Activated T-cell treated with anti-CD3 and anti-CD28 coated beads for 48 hours (primary cell): Measurements from ENCODE around the gene ZNF674.
A peak's percentile ranks its signal among the peaks of the same experiment; 100 is the strongest.

Source experiments
- DNase-seq: peaks from one replicate; pipeline ENCODE4 v3.0.0-alpha.2; 2020; ENCODE audit warnings: low read depth

The ZNF674 gene

GRCh38 chrX:46545111-46546005, at the start of gene ZNF674:
Gene ZNF674 (minus strand): TSS chrX:46545421. CDS start chrX:46542087, 3,334 bp downstream.
- DNase-seq, result peak; percentile 89

- no peak for DNase-seq
Observed at GRCh38 chrX:46589977-46590723, 44.9 kb upstream of the ZNF674 start.

GRCh38 chrX:46588263-46588662, 43.0 kb upstream of the ZNF674 start:
- DNase-seq, result no peak

- DNase-seq, result no peak
Observed at GRCh38 chrX:46587753-46588171, 42.5 kb upstream of the ZNF674 start.

- DNase-seq, result no peak
Observed at GRCh38 chrX:46587158-46587557, 41.9 kb upstream of the ZNF674 start.

GRCh38 chrX:46584736-46585135, 39.5 kb upstream of the ZNF674 start:
- DNase-seq, result no peak

- no peak for DNase-seq
Observed at GRCh38 chrX:46582966-46583365, 37.7 kb upstream of the ZNF674 start.

GRCh38 chrX:46582325-46582724, 37.1 kb upstream of the ZNF674 start:
- DNase-seq, result no peak

- no peak for DNase-seq
Observed at GRCh38 chrX:46580613-46581012, 35.4 kb upstream of the ZNF674 start.

GRCh38 chrX:46579250-46579649, 34.0 kb upstream of the ZNF674 start:
- no peak for DNase-seq

GRCh38 chrX:46577221-46578005, 32.2 kb upstream of the ZNF674 start:
- DNase-seq, result no peak

GRCh38 chrX:46576458-46576857, 31.2 kb upstream of the ZNF674 start:
- no peak for DNase-seq

GRCh38 chrX:46575991-46576392, 30.8 kb upstream of the ZNF674 start:
- no peak for DNase-seq

GRCh38 chrX:46575586-46575985, 30.4 kb upstream of the ZNF674 start:
- DNase-seq, result no peak

- peak; percentile 31 for DNase-seq
Observed at GRCh38 chrX:46574774-46575381, 29.7 kb upstream of the ZNF674 start.

GRCh38 chrX:46573892-46574773, 28.9 kb upstream of the ZNF674 start:
- DNase-seq, result peak; percentile 40

- peak; percentile 51 for DNase-seq
Observed at GRCh38 chrX:46573331-46573891, 28.2 kb upstream of the ZNF674 start, which contains the start of gene CHST7. Gene CHST7 (plus strand): TSS chrX:46573765. CDS start chrX:46573932, 167 bp downstream.

GRCh38 chrX:46572340-46572936, 27.2 kb upstream of the ZNF674 start:
- DNase-seq, result peak; percentile 37

- no peak for DNase-seq
Observed at GRCh38 chrX:46571423-46572339, 26.5 kb upstream of the ZNF674 start.
